Measurements from ENCODE around the gene GPR158.
"Not testable (repeated sequence)": the region's sequence is repeated elsewhere in the genome, so short reads cannot be mapped to it uniquely, and the experiment has no call there.

The GPR158 gene

GRCh38 chr10:25142116-25142864 lies 32.5 kb upstream of the GPR158 start:
- ATAC-seq (ENCODE audit: low read depth) (no peak), DNase-seq (ENCODE audit: low spot score) (no peak)
- Histone ChIP-seq H3K27ac (ENCODE audit: poor library complexity, severe bottlenecking) (no peak overlapping the region), H3K9me3 (ENCODE audit: severe bottlenecking) (no peaks in the 10 kb centered on the region), H3K4me1 (ENCODE audit: insufficient read depth, poor library complexity, severe bottlenecking) (no peaks in the 10 kb centered on the region), H3K4me3 (ENCODE audit: severe bottlenecking) (no peak overlapping the region), H3K36me3 (ENCODE audit: low read depth) (no peaks in the 10 kb centered on the region), H3K27me3 (ENCODE audit: insufficient read depth, poor library complexity, severe bottlenecking) (no peaks in the 10 kb centered on the region)
- TF ChIP-seq, protein P1, sequence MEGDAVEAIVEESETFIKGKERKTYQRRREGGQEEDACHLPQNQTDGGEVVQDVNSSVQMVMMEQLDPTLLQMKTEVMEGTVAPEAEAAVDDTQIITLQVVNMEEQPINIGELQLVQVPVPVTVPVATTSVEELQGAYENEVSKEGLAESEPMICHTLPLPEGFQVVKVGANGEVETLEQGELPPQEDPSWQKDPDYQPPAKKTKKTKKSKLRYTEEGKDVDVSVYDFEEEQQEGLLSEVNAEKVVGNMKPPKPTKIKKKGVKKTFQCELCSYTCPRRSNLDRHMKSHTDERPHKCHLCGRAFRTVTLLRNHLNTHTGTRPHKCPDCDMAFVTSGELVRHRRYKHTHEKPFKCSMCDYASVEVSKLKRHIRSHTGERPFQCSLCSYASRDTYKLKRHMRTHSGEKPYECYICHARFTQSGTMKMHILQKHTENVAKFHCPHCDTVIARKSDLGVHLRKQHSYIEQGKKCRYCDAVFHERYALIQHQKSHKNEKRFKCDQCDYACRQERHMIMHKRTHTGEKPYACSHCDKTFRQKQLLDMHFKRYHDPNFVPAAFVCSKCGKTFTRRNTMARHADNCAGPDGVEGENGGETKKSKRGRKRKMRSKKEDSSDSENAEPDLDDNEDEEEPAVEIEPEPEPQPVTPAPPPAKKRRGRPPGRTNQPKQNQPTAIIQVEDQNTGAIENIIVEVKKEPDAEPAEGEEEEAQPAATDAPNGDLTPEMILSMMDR (IDR thresholded peaks at IDR 0.05; ENCODE audit: poor library complexity, severe bottlenecking) = no peak

DNA sequence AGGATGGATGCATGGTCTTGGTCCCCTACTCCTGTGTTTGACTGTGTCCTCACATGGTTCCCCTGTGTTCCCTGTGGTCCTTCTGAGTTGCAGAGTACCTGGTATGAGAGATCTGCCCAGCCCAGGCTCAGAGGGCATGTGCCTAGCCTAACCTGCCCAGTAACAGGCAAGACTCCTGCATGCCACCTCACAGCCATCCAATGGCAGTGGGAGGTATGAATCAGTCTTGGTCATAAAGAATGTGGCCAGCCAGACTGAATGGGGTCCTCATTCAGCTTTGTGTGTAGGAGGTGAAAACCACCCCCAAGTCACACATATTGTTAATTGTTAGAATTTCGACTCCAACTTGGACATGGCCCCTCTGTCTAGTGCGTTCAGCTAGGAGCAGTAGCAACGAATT lies 17.2 kb upstream of the GPR158 start:
- H3K9me3 ChIP-seq (ENCODE audit: severe bottlenecking) = peaks cover 1% of the 10 kb centered on the region
- peaks cover 5% of the 10 kb centered on the region for H3K27me3 ChIP-seq (ENCODE audit: insufficient read depth, poor library complexity, severe bottlenecking)
- ATAC-seq (ENCODE audit: low read depth) = no peak
- TF ChIP-seq, protein P1 (IDR thresholded peaks at IDR 0.05; ENCODE audit: poor library complexity, severe bottlenecking) = no peak
- H3K36me3 ChIP-seq (ENCODE audit: low read depth) = no peaks in the 10 kb centered on the region
- no peaks in the 10 kb centered on the region for H3K4me1 ChIP-seq (ENCODE audit: insufficient read depth, poor library complexity, severe bottlenecking)
- no peak overlapping the region for H3K27ac ChIP-seq (ENCODE audit: poor library complexity, severe bottlenecking)
- no peak overlapping the region for H3K4me3 ChIP-seq (ENCODE audit: severe bottlenecking)
- DNase-seq (ENCODE audit: low spot score) = no peak

- Histone ChIP-seq H3K4me1 (ENCODE audit: insufficient read depth, poor library complexity, severe bottlenecking) (no peaks in the 10 kb centered on the region), H3K36me3 (ENCODE audit: low read depth) (no peaks in the 10 kb centered on the region), H3K4me3 (ENCODE audit: severe bottlenecking) (no peak overlapping the region), H3K9me3 (ENCODE audit: severe bottlenecking) (peaks cover 1% of the 10 kb centered on the region), H3K27me3 (ENCODE audit: insufficient read depth, poor library complexity, severe bottlenecking) (peaks cover 5% of the 10 kb centered on the region), H3K27ac (ENCODE audit: poor library complexity, severe bottlenecking) (no peak overlapping the region)
- DNase-seq (ENCODE audit: low spot score) = no peak
- TF ChIP-seq, protein P1 (IDR thresholded peaks at IDR 0.05; ENCODE audit: poor library complexity, severe bottlenecking) = no peak
- no peak for ATAC-seq (ENCODE audit: low read depth)
Measured at GRCh38 chr10:25159591-25159990, 15.2 kb upstream of the GPR158 start.

GRCh38 chr10:25162391-25162790 lies 12.4 kb upstream of the GPR158 start:
- Histone ChIP-seq H3K4me3 (ENCODE audit: severe bottlenecking) (no peak overlapping the region), H3K27ac (ENCODE audit: poor library complexity, severe bottlenecking) (no peak overlapping the region), H3K27me3 (ENCODE audit: insufficient read depth, poor library complexity, severe bottlenecking) (peaks cover 14% of the 10 kb centered on the region), H3K36me3 (ENCODE audit: low read depth) (no peaks in the 10 kb centered on the region), H3K9me3 (ENCODE audit: severe bottlenecking) (no peaks in the 10 kb centered on the region), H3K4me1 (ENCODE audit: insufficient read depth, poor library complexity, severe bottlenecking) (no peaks in the 10 kb centered on the region)
- TF ChIP-seq, protein P1 (IDR thresholded peaks at IDR 0.05; ENCODE audit: poor library complexity, severe bottlenecking) = no peak
- no peak for ATAC-seq (ENCODE audit: low read depth)
- DNase-seq (ENCODE audit: low spot score) = no peak

- not testable (repeated sequence) for ATAC-seq (ENCODE audit: low read depth); H3K4me1 ChIP-seq (ENCODE audit: insufficient read depth, poor library complexity, severe bottlenecking); H3K36me3 ChIP-seq (ENCODE audit: low read depth); H3K9me3 ChIP-seq (ENCODE audit: severe bottlenecking); DNase-seq (ENCODE audit: low spot score); H3K27ac ChIP-seq (ENCODE audit: poor library complexity, severe bottlenecking); H3K4me3 ChIP-seq (ENCODE audit: severe bottlenecking)
- peaks cover 22% of the 10 kb centered on the region for H3K27me3 ChIP-seq (ENCODE audit: insufficient read depth, poor library complexity, severe bottlenecking)
Measured at GRCh38 chr10:25163464-25163863, 11.3 kb upstream of the GPR158 start.

Data from RWPE2 (cell line).